Testis (tissue), 5 donors: ENCODE data around the gene TNKS1BP1. TPM values are rescaled to one million over a fixed set of nuclear protein-coding genes. Genes with fewer than 3 reads are reported as not detected.

Experiments used
- DNase-seq: peaks from one replicate; pipeline ENCODE4 v3.0.0-alpha.2; 2019
- H3K27ac ChIP-seq, 2 donors: fragments of 200-600 bp; sonication (generic); one replicate each; pipeline ENCODE4 v1.5.1; 2019
- H3K27me3 ChIP-seq: fragments of 200-600 bp; sonication (generic); one replicate; pipeline ENCODE4 v1.5.1; 2019
- H3K36me3 ChIP-seq: fragments of 200-600 bp; sonication (generic); one replicate; pipeline ENCODE4 v1.5.1; 2017; ENCODE audit warnings: low read depth; ENCODE audit errors: missing control alignments
- H3K4me1 ChIP-seq: fragments of 200-600 bp; sonication (generic); one replicate; pipeline ENCODE4 v1.5.1; 2019
- H3K4me3 ChIP-seq, 2 donors: fragments of 200-600 bp; sonication (generic); one replicate each; pipeline ENCODE4 v1.5.1; 2017 to 2019
- H3K9me3 ChIP-seq: fragments of 200-600 bp; sonication (generic); one replicate; pipeline ENCODE4 v1.5.1; 2017
- CTCF ChIP-seq, 3 experiments: fragments of 450-650 bp in 2 of 3; fragments of 200-600 bp in 1 of 3; sonication (generic) in 1 of 3; IDR thresholded peaks; one replicate each; pipeline ENCODE4 v1.5.1; 2016 to 2019; ENCODE audit warnings: antibody characterized with exemption in 3 of 3, mild to moderate bottlenecking in 2 of 3, moderate library complexity in 1 of 3
- POLR2A ChIP-seq: fragments of 450-650 bp; IDR thresholded peaks from one replicate; pipeline ENCODE4 v1.6.1; 2017; ENCODE audit warnings: antibody characterized with exemption, mild to moderate bottlenecking, moderate library complexity
- WGBS, 2 donors: methylation state at CpG; one replicate each; pipeline ENCODE4 v1.1.5; 2018; 5-methylcytosine and 5-hydroxymethylcytosine counted together
- intact Hi-C: fragments of 100-400 bp; cut with DNase I; formaldehyde crosslinking; loops from one replicate; pipeline ENCODE4 v1.15.1; 2023; ENCODE audit warnings: low total_unique reads
- long read RNA-seq, 2 donors: transcript quantifications; one replicate each; lab custom pipeline, GENCODE V29; 2026
- polyA plus RNA-seq: library from polyadenylated mRNA; stranded (reverse); fragments of 350-450 nt; fragmentation: Illumina TruSeq; extraction: RNeasy Lipid Tissue Mini Kit (QIAGEN cat#74804); gene quantifications from one replicate; pipeline ENCODE4 v1.2.3, GENCODE V29; 2014; ENCODE audit warnings: low read depth, low replicate concordance; ENCODE audit not compliant: insufficient read depth
- total RNA-seq, 2 donors: library from RNA; depleted of rRNA; stranded (reverse); fragments of >200 nt; gene quantifications; one replicate each; pipeline ENCODE4 v1.2.3, GENCODE V29; 2016

Gene TNKS1BP1
- total RNA-seq (10 to 100 TPM; 85.2 to 99.4 TPM), polyA plus RNA-seq (62.3 TPM)
- long read RNA-seq, donor 1, partial matches to known transcripts = 52 of 54 reads
- long read RNA-seq, donor 1, other reads (novel, unspliced or antisense) = 0 of 54 reads
- long read RNA-seq, donor 2, full-length matches to known transcripts = 4 of 18 reads
- long read RNA-seq, donor 2, partial matches to known transcripts = 14 of 18 reads
- long read RNA-seq, donor 2, other reads (novel, unspliced or antisense) = 0 of 18 reads

GRCh38 chr11:57324886-57325734, at the start of gene TNKS1BP1:
Gene TNKS1BP1, minus strand, starts transcription at chr11:57324952. Its CDS starts 3,067 bp downstream, at chr11:57321885.
- Histone ChIP-seq H3K4me3 (peak within 1 kb of the TSS; percentile 88 to 90), H3K27ac (peak within 1 kb of the TSS; percentile 84 to 98), H3K9me3 (no peaks in the 10 kb centered on the region), H3K36me3 (no peaks in the 10 kb centered on the region), H3K4me1 (peaks cover 39% of the 10 kb centered on the region), H3K27me3 (no peaks in the 10 kb centered on the region)
- intact Hi-C loops = no loop called here
- WGBS, 2 donors = 0 to 2% methylated on average over 24 to 33 of the region's 61 CpGs
- DNase-seq = peak; percentile 98
- peak in 1 of 3 experiments; percentile 3 for TF ChIP-seq CTCF (IDR thresholded peaks at IDR 0.05)
- peak; percentile 11 for TF ChIP-seq POLR2A

GRCh38 chr11:57373146-57373545, 48.4 kb upstream of the TNKS1BP1 start:
- TF ChIP-seq POLR2A (no peak), CTCF (IDR thresholded peaks at IDR 0.05) (no peak)
- no peaks in the 10 kb centered on the region for H3K4me1 ChIP-seq
- no peak for DNase-seq
- no peak overlapping the region for H3K27ac ChIP-seq
- 36 to 52% methylated on average over 3 of the region's 3 CpGs for WGBS, 2 donors
- no peaks in the 10 kb centered on the region for H3K27me3 ChIP-seq
- intact Hi-C loops = no loop called here
- H3K36me3 ChIP-seq = no peaks in the 10 kb centered on the region
- no peaks in the 10 kb centered on the region for H3K9me3 ChIP-seq
- no peak overlapping the region for H3K4me3 ChIP-seq

DNA sequence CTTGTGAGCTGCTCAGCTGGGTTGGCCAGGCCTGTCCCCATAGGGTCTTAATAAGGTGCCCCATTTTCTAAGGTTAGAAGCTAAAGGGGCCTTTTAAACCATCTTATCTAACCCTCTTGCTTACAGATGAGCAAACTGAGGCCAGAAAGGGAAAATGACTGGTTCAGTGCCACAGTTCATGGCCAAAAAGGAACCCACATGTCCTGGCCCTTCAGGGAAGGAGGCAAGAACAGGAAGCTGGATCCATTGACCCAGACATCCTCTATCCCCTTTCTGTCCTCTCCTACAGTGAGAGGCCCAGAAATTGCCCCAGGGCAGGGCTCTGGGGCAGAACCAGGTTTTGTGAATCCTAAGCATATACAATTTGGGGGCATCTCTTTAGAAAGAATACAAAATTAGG, 46.2 kb upstream of the TNKS1BP1 start:
- no peaks in the 10 kb centered on the region for H3K9me3 ChIP-seq
- no peak for DNase-seq
- no peak overlapping the region for H3K4me3 ChIP-seq
- H3K27ac ChIP-seq = no peak overlapping the region
- no peaks in the 10 kb centered on the region for H3K27me3 ChIP-seq
- intact Hi-C loops = no loop called here
- H3K36me3 ChIP-seq = no peaks in the 10 kb centered on the region
- TF ChIP-seq CTCF (IDR thresholded peaks at IDR 0.05) (no peak), POLR2A (no peak)
- no peaks in the 10 kb centered on the region for H3K4me1 ChIP-seq

- 88 to 95% methylated on average over 7 of the region's 7 CpGs for WGBS, 2 donors
- TF ChIP-seq CTCF (IDR thresholded peaks at IDR 0.05) (no peak), POLR2A (no peak)
- DNase-seq = no peak
Observed at GRCh38 chr11:57370251-57370650, 45.5 kb upstream of the TNKS1BP1 start.

More at GRCh38 chr11:57370251-57370650, 45.5 kb upstream of the TNKS1BP1 start:
- no peaks in the 10 kb centered on the region for H3K4me1 ChIP-seq
- H3K9me3 ChIP-seq = no peaks in the 10 kb centered on the region
- H3K27me3 ChIP-seq = no peaks in the 10 kb centered on the region
- no peak overlapping the region for H3K27ac ChIP-seq
- intact Hi-C loops = no loop called here
- H3K4me3 ChIP-seq = no peak overlapping the region
- H3K36me3 ChIP-seq = no peaks in the 10 kb centered on the region
